ENCODE data around the gene HHATL.
A peak's percentile ranks its signal among the peaks of the same experiment; 100 is the strongest.

DNA sequence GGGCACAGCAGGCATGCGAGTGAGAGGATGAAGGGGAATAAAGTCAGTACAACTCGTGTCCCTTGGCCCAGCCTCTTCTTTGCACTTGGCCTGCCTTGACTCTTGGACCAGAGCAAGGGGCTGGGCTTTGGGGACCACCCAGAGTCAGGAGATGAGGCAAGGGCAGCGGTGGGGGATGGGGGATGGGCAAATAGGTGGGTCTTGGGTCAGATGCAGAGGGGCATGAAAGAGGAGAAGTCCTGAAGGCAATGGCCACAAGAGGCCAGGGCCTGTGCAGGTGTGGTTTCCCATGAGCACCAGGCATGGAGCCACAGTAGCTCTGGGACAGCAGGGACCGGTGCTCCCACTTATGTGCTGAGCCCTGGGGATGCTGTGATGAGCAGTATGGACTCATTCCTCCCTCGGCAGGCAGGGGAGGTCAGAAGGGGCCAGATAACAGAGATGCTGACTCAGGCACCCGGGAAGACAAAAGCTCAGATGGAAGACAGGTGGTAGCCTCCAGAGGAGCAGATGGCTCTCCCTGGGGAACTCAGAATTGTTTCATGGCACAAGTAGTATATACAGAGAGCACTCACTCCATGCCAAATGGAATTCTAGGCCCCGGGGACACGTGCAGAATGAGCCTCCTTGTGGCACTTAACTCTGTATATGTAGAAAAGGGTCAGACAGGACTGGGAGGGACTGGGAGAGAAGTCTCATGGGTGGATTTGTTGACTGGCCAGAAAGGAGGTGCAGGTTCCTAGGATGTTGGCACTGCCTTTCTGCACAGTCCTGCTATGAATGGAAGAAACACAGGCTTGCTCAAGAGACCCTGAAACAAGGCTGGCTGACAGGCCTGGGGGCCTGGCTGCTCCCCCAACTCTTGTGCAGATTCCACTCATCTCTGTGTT, 34.8 kb downstream of the HHATL start:
- TF ChIP-seq POLR2A (IDR thresholded peaks at IDR 0.05; ENCODE audit: control extremely low read depth in 1 of 2, low read depth in 2 of 2, low read length in 2 of 2) (peak in 1 of 2 experiments; percentile 41; a peak in 2 of 3 replicates), CTCF (IDR thresholded peaks at IDR 0.05; ENCODE audit: control extremely low read depth in 1 of 3, insufficient read depth in 1 of 3, low read depth in 1 of 3, low read length in 3 of 3) (no peak), RFX5 (IDR thresholded peaks at IDR 0.05; ENCODE audit: borderline replicate concordance, low read depth, low read length) (no peak), SP1 (IDR thresholded peaks at IDR 0.05; ENCODE audit: low read depth, low read length) (no peak), TAF1 (IDR thresholded peaks at IDR 0.05; ENCODE audit: low read depth, low read length) (no peak), CEBPB (IDR thresholded peaks at IDR 0.05; ENCODE audit: low read depth, low read length) (no peak), EP300 (IDR thresholded peaks at IDR 0.05; ENCODE audit: borderline replicate concordance in 1 of 2, low read depth in 2 of 2, low read length in 2 of 2) (no peak)
